NT2/D1 (cell line): Measurements from ENCODE around the gene COL23A1.

Experiments used
- SUZ12 ChIP-seq: IDR thresholded peaks from 2 replicates; pipeline ENCODE4 v1.6.1; 2011; ENCODE audit not compliant: insufficient read length, insufficient read depth; ENCODE audit errors: extremely low read depth
- YY1 ChIP-seq: IDR thresholded peaks from 2 replicates; pipeline ENCODE4 v1.6.1; 2011; ENCODE audit not compliant: insufficient read length, insufficient read depth
- ZNF274 ChIP-seq: IDR thresholded peaks from 2 replicates; pipeline ENCODE4 v1.6.1; 2011; ENCODE audit warnings: mild to moderate bottlenecking, low read depth, low read length

GRCh38 chr5:178215280-178216002 lies 374.8 kb downstream of the COL23A1 start:
- TF ChIP-seq YY1 (no peak), ZNF274 (no peak), SUZ12 (no peak)
